ENCODE data around the gene UFSP2.

GRCh38 chr4:185374573-185374972 lies 51.2 kb downstream of the UFSP2 start:
- TF ChIP-seq YY1 (IDR thresholded peaks at IDR 0.05): no peak
- TF ChIP-seq GABPA (IDR thresholded peaks at IDR 0.05 in 1 of 2, conservative IDR thresholded peaks at IDR 0.05 in 1 of 2): no peak
- no peak for TF ChIP-seq ZBTB33 (IDR thresholded peaks at IDR 0.05)
- no peak for TF ChIP-seq EGR1 (IDR thresholded peaks at IDR 0.05; ENCODE audit: low read depth in 2 of 2)
- no peak for TF ChIP-seq CTCF (IDR thresholded peaks at IDR 0.05; ENCODE audit: low read depth, low read length, missing input control)
- no peak for TF ChIP-seq SP1 (IDR thresholded peaks at IDR 0.05)
- no peak for TF ChIP-seq REST (IDR thresholded peaks at IDR 0.05)

Measured in liver (tissue), 3 donors.